HCT116 (cell line): Measurements from ENCODE around the gene LSAMP.

Experiments used
- CEBPB ChIP-seq: IDR thresholded peaks from 2 replicates; pipeline ENCODE4 v1.6.1; 2012; ENCODE audit warnings: low read depth
- POLR2A ChIP-seq: IDR thresholded peaks from 2 replicates; pipeline ENCODE4 v1.7.0; 2011; ENCODE audit warnings: borderline replicate concordance; ENCODE audit not compliant: insufficient read depth, insufficient read length; ENCODE audit errors: extremely low read depth
- POLR2AphosphoS5 ChIP-seq: IDR thresholded peaks from 2 replicates; pipeline ENCODE4 v1.6.1; 2011; ENCODE audit warnings: mild to moderate bottlenecking, low read depth, low read length, moderate library complexity
- SP1 ChIP-seq: IDR thresholded peaks from 2 replicates; pipeline ENCODE4 v1.6.1; 2012; ENCODE audit warnings: low read depth
- TF ChIP-seq, protein P1 (sequence below): IDR thresholded peaks from 2 replicates; pipeline ENCODE4 v1.6.1; 2012
- TF ChIP-seq, protein P2 (sequence below), 3 experiments: fragments of 200-600 bp in 1 of 3; sonication (generic) in 1 of 3; IDR thresholded peaks in 2 of 3; conservative IDR thresholded peaks in 1 of 3; 2 replicates each; pipeline ENCODE4 v1.5.1; 2012 to 2017; ENCODE audit warnings: low read depth in 2 of 3, low read length in 2 of 3, antibody characterized with exemption in 1 of 3, borderline replicate concordance in 1 of 3, control low read depth in 1 of 3, mild to moderate bottlenecking in 1 of 3, mixed read lengths in 1 of 3, mixed run types in 1 of 3, moderate library complexity in 1 of 3; ENCODE audit not compliant: insufficient read depth in 1 of 3

- TF ChIP-seq SP1 (no peak), CEBPB (no peak), POLR2AphosphoS5 (no peak), POLR2A (no peak)
- TF ChIP-seq, protein P1, sequence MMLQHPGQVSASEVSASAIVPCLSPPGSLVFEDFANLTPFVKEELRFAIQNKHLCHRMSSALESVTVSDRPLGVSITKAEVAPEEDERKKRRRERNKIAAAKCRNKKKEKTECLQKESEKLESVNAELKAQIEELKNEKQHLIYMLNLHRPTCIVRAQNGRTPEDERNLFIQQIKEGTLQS, result no peak
- TF ChIP-seq, protein P2, sequence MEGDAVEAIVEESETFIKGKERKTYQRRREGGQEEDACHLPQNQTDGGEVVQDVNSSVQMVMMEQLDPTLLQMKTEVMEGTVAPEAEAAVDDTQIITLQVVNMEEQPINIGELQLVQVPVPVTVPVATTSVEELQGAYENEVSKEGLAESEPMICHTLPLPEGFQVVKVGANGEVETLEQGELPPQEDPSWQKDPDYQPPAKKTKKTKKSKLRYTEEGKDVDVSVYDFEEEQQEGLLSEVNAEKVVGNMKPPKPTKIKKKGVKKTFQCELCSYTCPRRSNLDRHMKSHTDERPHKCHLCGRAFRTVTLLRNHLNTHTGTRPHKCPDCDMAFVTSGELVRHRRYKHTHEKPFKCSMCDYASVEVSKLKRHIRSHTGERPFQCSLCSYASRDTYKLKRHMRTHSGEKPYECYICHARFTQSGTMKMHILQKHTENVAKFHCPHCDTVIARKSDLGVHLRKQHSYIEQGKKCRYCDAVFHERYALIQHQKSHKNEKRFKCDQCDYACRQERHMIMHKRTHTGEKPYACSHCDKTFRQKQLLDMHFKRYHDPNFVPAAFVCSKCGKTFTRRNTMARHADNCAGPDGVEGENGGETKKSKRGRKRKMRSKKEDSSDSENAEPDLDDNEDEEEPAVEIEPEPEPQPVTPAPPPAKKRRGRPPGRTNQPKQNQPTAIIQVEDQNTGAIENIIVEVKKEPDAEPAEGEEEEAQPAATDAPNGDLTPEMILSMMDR (IDR thresholded peaks at IDR 0.05 in 2 of 3, conservative IDR thresholded peaks at IDR 0.05 in 1 of 3; ENCODE audit: borderline replicate concordance in 1 of 3, insufficient read depth in 1 of 3, low read depth in 2 of 3, low read length in 2 of 3), result no peak
These were observed 348.7 kb downstream of the LSAMP start for GRCh38 chr3:116096631-116097030.
